ENCODE results near the gene FBXL7. TPM values are rescaled to one million over a fixed set of nuclear protein-coding genes. Genes with fewer than 3 reads are reported as not detected.

Gene FBXL7
- total and polyA plus RNA-seq, 2 donors (not counting 3 experiments of a cell fraction or from before 2014, with no cell fraction given), result 23.5 to 32.2 TPM

DNA sequence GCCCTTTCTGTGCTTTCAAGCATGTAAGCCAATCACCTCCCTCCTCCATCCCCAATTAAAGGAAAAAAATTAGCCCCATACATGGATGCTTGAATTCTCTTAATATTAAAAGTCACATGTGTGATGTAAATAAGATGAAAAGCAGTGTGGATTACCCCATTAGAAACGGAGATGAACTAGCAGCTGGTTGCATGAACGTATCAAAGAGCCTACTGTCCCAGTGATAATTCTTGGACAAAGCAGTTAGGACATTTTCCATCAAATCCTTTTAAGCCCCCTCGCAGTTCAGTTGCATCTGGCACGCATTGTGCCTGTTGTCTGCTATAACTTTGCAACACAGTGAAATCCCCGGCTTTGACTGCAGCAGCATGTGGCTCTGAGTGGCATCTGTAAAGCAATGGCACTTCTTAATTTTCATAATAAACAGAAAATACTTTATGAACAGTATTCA, 285.6 kb downstream of the FBXL7 start:
- Histone ChIP-seq H3K27ac (ENCODE audit: insufficient read depth, low read depth, low read length) (no peak overlapping the region), H3K36me3 (ENCODE audit: control insufficient read depth in 2 of 2, extremely low read depth in 1 of 2, insufficient read depth in 2 of 2, low read length in 2 of 2) (no peaks in the 10 kb centered on the region), H3K79me2 (ENCODE audit: control insufficient read depth, insufficient read depth, low read length) (no peaks in the 10 kb centered on the region), H2AFZ (ENCODE audit: low read depth, low read length) (no peak overlapping the region), H3K9me3 (replicated peaks; ENCODE audit: control insufficient read depth, insufficient read depth, low read length) (no peaks in the 10 kb centered on the region), H3K4me3 (replicated peaks in 1 of 3; ENCODE audit: insufficient read depth in 1 of 3, low read depth in 1 of 3, low read length in 3 of 3) (no peak overlapping the region), H3K4me1 (ENCODE audit: control insufficient read depth, extremely low read depth, insufficient read depth, low read length) (peaks cover 15% of the 10 kb centered on the region), H3K9me1 (replicated peaks; ENCODE audit: control insufficient read depth, extremely low read depth, insufficient read depth, low read length) (no peaks in the 10 kb centered on the region), H3K27me3 (ENCODE audit: control insufficient read depth in 2 of 2, insufficient read depth in 2 of 2, low read length in 2 of 2) (no peaks in the 10 kb centered on the region), H4K20me1 (replicated peaks; ENCODE audit: control insufficient read depth, extremely low read depth, insufficient read depth, low read length) (peaks cover 6% of the 10 kb centered on the region), H3K9ac (replicated peaks; ENCODE audit: extremely low read depth, insufficient read depth, low read length) (no peak overlapping the region), H3K4me2 (ENCODE audit: insufficient read depth, low read length) (no peak overlapping the region)
- ChIA-PET CTCF (no interaction called here), POLR2A (no interaction called here)
- intact Hi-C loops (cut with micrococcal nuclease), result no loop called here
- no peak for TF ChIP-seq MYC (IDR thresholded peaks at IDR 0.05; ENCODE audit: low read depth, low read length)
- no peak for TF ChIP-seq POLR2AphosphoS5 (IDR thresholded peaks at IDR 0.05; ENCODE audit: insufficient read depth, low read depth, low read length)
- no peak for TF ChIP-seq JUN (IDR thresholded peaks at IDR 0.05; ENCODE audit: borderline replicate concordance, insufficient read depth, insufficient read length, low read depth)
- TF ChIP-seq, protein P1, sequence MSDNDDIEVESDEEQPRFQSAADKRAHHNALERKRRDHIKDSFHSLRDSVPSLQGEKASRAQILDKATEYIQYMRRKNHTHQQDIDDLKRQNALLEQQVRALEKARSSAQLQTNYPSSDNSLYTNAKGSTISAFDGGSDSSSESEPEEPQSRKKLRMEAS (IDR thresholded peaks at IDR 0.05; ENCODE audit: insufficient read depth, insufficient read length), result no peak
- TF ChIP-seq POLR2A (IDR thresholded peaks at IDR 0.05; ENCODE audit: low read depth, low read length), result no peak
- TF ChIP-seq GATA2 (IDR thresholded peaks at IDR 0.05; ENCODE audit: insufficient read depth, insufficient read length, low read depth, low read length), result no peak
- TF ChIP-seq, protein P2, sequence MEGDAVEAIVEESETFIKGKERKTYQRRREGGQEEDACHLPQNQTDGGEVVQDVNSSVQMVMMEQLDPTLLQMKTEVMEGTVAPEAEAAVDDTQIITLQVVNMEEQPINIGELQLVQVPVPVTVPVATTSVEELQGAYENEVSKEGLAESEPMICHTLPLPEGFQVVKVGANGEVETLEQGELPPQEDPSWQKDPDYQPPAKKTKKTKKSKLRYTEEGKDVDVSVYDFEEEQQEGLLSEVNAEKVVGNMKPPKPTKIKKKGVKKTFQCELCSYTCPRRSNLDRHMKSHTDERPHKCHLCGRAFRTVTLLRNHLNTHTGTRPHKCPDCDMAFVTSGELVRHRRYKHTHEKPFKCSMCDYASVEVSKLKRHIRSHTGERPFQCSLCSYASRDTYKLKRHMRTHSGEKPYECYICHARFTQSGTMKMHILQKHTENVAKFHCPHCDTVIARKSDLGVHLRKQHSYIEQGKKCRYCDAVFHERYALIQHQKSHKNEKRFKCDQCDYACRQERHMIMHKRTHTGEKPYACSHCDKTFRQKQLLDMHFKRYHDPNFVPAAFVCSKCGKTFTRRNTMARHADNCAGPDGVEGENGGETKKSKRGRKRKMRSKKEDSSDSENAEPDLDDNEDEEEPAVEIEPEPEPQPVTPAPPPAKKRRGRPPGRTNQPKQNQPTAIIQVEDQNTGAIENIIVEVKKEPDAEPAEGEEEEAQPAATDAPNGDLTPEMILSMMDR (IDR thresholded peaks at IDR 0.05; ENCODE audit: extremely low read depth in 1 of 2, insufficient read depth in 1 of 2, low read depth in 1 of 2, low read length in 2 of 2), result no peak
- no peak for TF ChIP-seq FOS (IDR thresholded peaks at IDR 0.05; ENCODE audit: borderline replicate concordance, insufficient read depth, low read length)
- no peak for TF ChIP-seq EZH2 (IDR thresholded peaks at IDR 0.05; ENCODE audit: borderline replicate concordance, low read depth, low read length, severe bottlenecking)
- no TSS peak for BruUV-seq (replicated peaks)
- FAIRE-seq (no peak), DNase-seq (ENCODE audit: low read depth, low spot score) (no peak)
- dilution Hi-C loops (cut with MboI; ENCODE audit: extremely low pct_ligation_motif_present, low sequenced_read_pairs), result no loop called here

Measured in endothelial cell of umbilical vein (primary cell).